AG10803 (cell line): ENCODE data around the gene NKIRAS2.

Experiments
- DNase-seq: peaks from one replicate; pipeline ENCODE4 v3.0.0; 2010; ENCODE audit warnings: low read depth
- H3K4me3 ChIP-seq: 2 replicates; pipeline ENCODE4 v1.5.1; 2011; ENCODE audit warnings: mild to moderate bottlenecking, low read length, control low read depth
- CTCF ChIP-seq: conservative IDR thresholded peaks from 2 replicates; pipeline ENCODE4 v1.5.1; 2011; ENCODE audit warnings: mild to moderate bottlenecking, low read length, control low read depth, inconsistent platforms

NKIRAS2 gene

GRCh38 chr17:41974658-41975057 is 45.2 kb upstream of the NKIRAS2 start:
- no peak for TF ChIP-seq CTCF
- no peak for DNase-seq
- no peak overlapping the region for H3K4me3 ChIP-seq

GRCh38 chr17:41975099-41976083 is 44.5 kb upstream of the NKIRAS2 start:
- peak; percentile 68 for DNase-seq
- no peak for TF ChIP-seq CTCF
- H3K4me3 ChIP-seq: no peak overlapping the region

GRCh38 chr17:41976142-41976768 is 43.6 kb upstream of the NKIRAS2 start:
- peak; percentile 47 for DNase-seq
- TF ChIP-seq CTCF: no peak
- no peak overlapping the region for H3K4me3 ChIP-seq

- no peak overlapping the region for H3K4me3 ChIP-seq
- no peak for TF ChIP-seq CTCF
- no peak for DNase-seq
Measured at GRCh38 chr17:41977991-41978390, 41.9 kb upstream of the NKIRAS2 start.

GRCh38 chr17:41982026-41982760 is 37.7 kb upstream of the NKIRAS2 start:
- no peak for DNase-seq
- no peak for TF ChIP-seq CTCF
- no peak overlapping the region for H3K4me3 ChIP-seq

- DNase-seq: no peak
- no peak overlapping the region for H3K4me3 ChIP-seq
- TF ChIP-seq CTCF: no peak
Measured at GRCh38 chr17:41984454-41984853, 35.4 kb upstream of the NKIRAS2 start.
